Astrocyte (in vitro differentiated cells and primary cell): ENCODE data around the gene P2RY8. TPM values are rescaled to one million over a fixed set of nuclear protein-coding genes. Genes with fewer than 3 reads are reported as not detected.
"Not testable (repeated sequence)": the region's sequence is repeated elsewhere in the genome, so short reads cannot be mapped to it uniquely, and the experiment has no call there.

Experiments used
- DNase-seq: peaks from one replicate; pipeline ENCODE4 v3.0.0-alpha.2; 2010; ENCODE audit warnings: low read depth
- FAIRE-seq: peaks from 2 replicates; lab custom pipeline; 2011; peaks lifted over from hg19 to GRCh38; lab: Jason Lieb, UNC
- H2AFZ ChIP-seq: 2 replicates; pipeline ENCODE4 v1.6.0; 2012; ENCODE audit warnings: low read depth, low read length, inconsistent platforms
- H3K27ac ChIP-seq: 2 replicates; pipeline ENCODE4 v1.5.1; 2011; ENCODE audit warnings: low read depth, low read length, inconsistent platforms
- H3K27me3 ChIP-seq: 2 replicates; pipeline ENCODE4 v1.6.0; 2011; ENCODE audit warnings: low read length, inconsistent platforms; ENCODE audit not compliant: insufficient read depth
- H3K36me3 ChIP-seq: 2 replicates; pipeline ENCODE4 v1.5.1; 2011; ENCODE audit warnings: low read length, inconsistent platforms; ENCODE audit not compliant: insufficient read depth
- H3K4me1 ChIP-seq: 2 replicates; pipeline ENCODE4 v1.5.1; 2011; ENCODE audit warnings: low read length, inconsistent platforms; ENCODE audit not compliant: insufficient read depth
- H3K4me2 ChIP-seq: 2 replicates; pipeline ENCODE4 v1.6.0; 2012; ENCODE audit warnings: low read length, inconsistent platforms
- H3K4me3 ChIP-seq: 2 replicates; pipeline ENCODE4 v1.5.1; 2011; ENCODE audit warnings: low read depth, mild to moderate bottlenecking, low read length, inconsistent platforms; ENCODE audit not compliant: insufficient read depth
- H3K79me2 ChIP-seq: 2 replicates; pipeline ENCODE4 v1.6.0; 2012; ENCODE audit warnings: mild to moderate bottlenecking, low read length, inconsistent platforms; ENCODE audit not compliant: insufficient read depth
- H3K9ac ChIP-seq: 2 replicates; pipeline ENCODE4 v1.6.0; 2012; ENCODE audit warnings: mild to moderate bottlenecking, low read length, inconsistent platforms
- H3K9me3 ChIP-seq: 2 replicates; pipeline ENCODE4 v1.5.1; 2012; ENCODE audit warnings: low read depth, mild to moderate bottlenecking, low read length, inconsistent platforms; ENCODE audit not compliant: insufficient read depth
- H4K20me1 ChIP-seq: 2 replicates; pipeline ENCODE4 v1.6.0; 2012; ENCODE audit warnings: low read length, inconsistent platforms; ENCODE audit not compliant: insufficient read depth
- H3K27ac Mint-ChIP-seq: one replicate; pipeline ENCODE4 v1.8.0; 2021; ENCODE audit warnings: mild to moderate bottlenecking, mixed read lengths; ENCODE audit not compliant: unreplicated experiment
- H3K27me3 Mint-ChIP-seq: one replicate; pipeline ENCODE4 v1.8.0; 2021; ENCODE audit warnings: low read depth, mixed read lengths; ENCODE audit not compliant: unreplicated experiment
- H3K36me3 Mint-ChIP-seq: one replicate; pipeline ENCODE4 v1.8.0; 2021; ENCODE audit warnings: low read depth, mixed read lengths; ENCODE audit not compliant: unreplicated experiment
- H3K4me1 Mint-ChIP-seq: one replicate; pipeline ENCODE4 v1.8.0; 2021; ENCODE audit warnings: low read depth, mixed read lengths; ENCODE audit not compliant: unreplicated experiment
- H3K4me3 Mint-ChIP-seq: one replicate; pipeline ENCODE4 v1.8.0; 2021; ENCODE audit warnings: mild to moderate bottlenecking, moderate library complexity, mixed read lengths; ENCODE audit not compliant: unreplicated experiment
- H3K9me3 Mint-ChIP-seq: one replicate; pipeline ENCODE4 v1.8.0; 2021; ENCODE audit warnings: mild to moderate bottlenecking, mixed read lengths; ENCODE audit not compliant: unreplicated experiment
- EZH2 ChIP-seq: IDR thresholded peaks from 2 replicates; pipeline ENCODE4 v1.6.1; 2012; ENCODE audit warnings: mild to moderate bottlenecking, low read length, inconsistent platforms; ENCODE audit not compliant: insufficient read depth
- total RNA-seq: library from RNA; stranded (reverse); gene quantifications from 2 replicates; pipeline ENCODE4 v1.2.1, GENCODE V29; 2021
- TF ChIP-seq, protein P1 (sequence below): IDR thresholded peaks from 2 replicates; pipeline ENCODE4 v1.5.1; 2011; ENCODE audit warnings: low read depth, mild to moderate bottlenecking, inconsistent platforms, low read length, moderate library complexity; ENCODE audit not compliant: insufficient read depth

P2RY8 gene
- total RNA-seq, 1 donor from 2014 or later, result not detected

DNA sequence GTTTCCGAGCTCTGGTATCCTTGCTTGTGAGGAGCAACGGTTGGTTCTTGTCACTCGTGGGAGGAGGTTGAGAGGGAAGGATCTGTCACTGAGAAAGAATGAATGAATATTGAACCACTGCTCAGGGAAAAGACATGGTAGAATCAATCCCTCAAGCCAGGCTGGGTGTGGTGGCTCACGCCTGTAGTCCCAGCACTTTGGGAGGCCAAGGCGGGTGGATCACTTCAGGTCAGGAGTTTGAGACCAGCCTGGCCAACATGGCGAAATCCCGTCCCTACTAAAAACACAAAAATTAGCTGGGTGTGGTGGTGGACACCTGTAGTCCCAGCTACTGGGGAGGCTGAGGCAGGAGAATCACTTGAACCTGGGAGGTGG is 718 bp upstream of the P2RY8 start:
- not testable (repeated sequence) for H3K27me3 Mint-ChIP-seq, H3K27ac ChIP-seq

DNA sequence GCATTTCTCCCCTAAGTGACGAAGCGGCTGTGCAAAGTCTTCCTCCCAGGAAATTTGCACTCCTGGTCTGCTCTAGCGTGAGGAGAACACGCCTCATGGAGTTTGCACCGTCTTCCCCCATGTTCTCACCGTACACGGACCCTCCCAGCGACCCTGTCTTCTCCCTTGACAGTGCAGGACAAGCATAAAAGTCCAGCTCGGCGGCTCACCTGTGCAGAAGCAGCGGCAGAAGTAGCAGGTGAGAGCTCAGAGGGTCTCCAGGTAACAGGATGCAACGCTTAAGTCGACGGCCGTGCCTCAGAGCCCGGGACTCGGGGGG is 314 bp downstream of the P2RY8 start:
- Histone ChIP-seq H2AFZ (no peak overlapping the region), H3K9ac (no peak overlapping the region), H3K4me3 (no peak overlapping the region), H3K9me3 (no peaks in the 10 kb centered on the region), H3K79me2 (no peaks in the 10 kb centered on the region), H4K20me1 (no peaks in the 10 kb centered on the region), H3K27ac (no peak overlapping the region), H3K4me1 (no peaks in the 10 kb centered on the region), H3K4me2 (no peak overlapping the region), H3K27me3 (no peaks in the 10 kb centered on the region), H3K36me3 (no peaks in the 10 kb centered on the region)
- no peak for FAIRE-seq
- no peak for TF ChIP-seq EZH2
- TF ChIP-seq, protein P1, sequence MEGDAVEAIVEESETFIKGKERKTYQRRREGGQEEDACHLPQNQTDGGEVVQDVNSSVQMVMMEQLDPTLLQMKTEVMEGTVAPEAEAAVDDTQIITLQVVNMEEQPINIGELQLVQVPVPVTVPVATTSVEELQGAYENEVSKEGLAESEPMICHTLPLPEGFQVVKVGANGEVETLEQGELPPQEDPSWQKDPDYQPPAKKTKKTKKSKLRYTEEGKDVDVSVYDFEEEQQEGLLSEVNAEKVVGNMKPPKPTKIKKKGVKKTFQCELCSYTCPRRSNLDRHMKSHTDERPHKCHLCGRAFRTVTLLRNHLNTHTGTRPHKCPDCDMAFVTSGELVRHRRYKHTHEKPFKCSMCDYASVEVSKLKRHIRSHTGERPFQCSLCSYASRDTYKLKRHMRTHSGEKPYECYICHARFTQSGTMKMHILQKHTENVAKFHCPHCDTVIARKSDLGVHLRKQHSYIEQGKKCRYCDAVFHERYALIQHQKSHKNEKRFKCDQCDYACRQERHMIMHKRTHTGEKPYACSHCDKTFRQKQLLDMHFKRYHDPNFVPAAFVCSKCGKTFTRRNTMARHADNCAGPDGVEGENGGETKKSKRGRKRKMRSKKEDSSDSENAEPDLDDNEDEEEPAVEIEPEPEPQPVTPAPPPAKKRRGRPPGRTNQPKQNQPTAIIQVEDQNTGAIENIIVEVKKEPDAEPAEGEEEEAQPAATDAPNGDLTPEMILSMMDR, result no peak
- no peaks in the 10 kb centered on the region for H3K36me3 Mint-ChIP-seq
- H3K27ac Mint-ChIP-seq, result no peak overlapping the region
- H3K27me3 Mint-ChIP-seq, result no peaks in the 10 kb centered on the region
- H3K4me3 Mint-ChIP-seq, result no peak overlapping the region
- DNase-seq, result no peak
- no peaks in the 10 kb centered on the region for H3K4me1 Mint-ChIP-seq
- peaks cover 5% of the 10 kb centered on the region for H3K9me3 Mint-ChIP-seq

More for the DNA sequence above, 718 bp upstream of the P2RY8 start:
- not testable (repeated sequence) for H3K36me3 Mint-ChIP-seq, H3K4me3 Mint-ChIP-seq, DNase-seq, H3K4me1 Mint-ChIP-seq, H3K27ac Mint-ChIP-seq, H3K4me2 ChIP-seq, H2AFZ ChIP-seq, H3K36me3 ChIP-seq, H3K9me3 Mint-ChIP-seq, H3K4me3 ChIP-seq, H3K79me2 ChIP-seq, H3K9ac ChIP-seq, FAIRE-seq, H3K27me3 ChIP-seq, H4K20me1 ChIP-seq, H3K4me1 ChIP-seq, H3K9me3 ChIP-seq

DNA sequence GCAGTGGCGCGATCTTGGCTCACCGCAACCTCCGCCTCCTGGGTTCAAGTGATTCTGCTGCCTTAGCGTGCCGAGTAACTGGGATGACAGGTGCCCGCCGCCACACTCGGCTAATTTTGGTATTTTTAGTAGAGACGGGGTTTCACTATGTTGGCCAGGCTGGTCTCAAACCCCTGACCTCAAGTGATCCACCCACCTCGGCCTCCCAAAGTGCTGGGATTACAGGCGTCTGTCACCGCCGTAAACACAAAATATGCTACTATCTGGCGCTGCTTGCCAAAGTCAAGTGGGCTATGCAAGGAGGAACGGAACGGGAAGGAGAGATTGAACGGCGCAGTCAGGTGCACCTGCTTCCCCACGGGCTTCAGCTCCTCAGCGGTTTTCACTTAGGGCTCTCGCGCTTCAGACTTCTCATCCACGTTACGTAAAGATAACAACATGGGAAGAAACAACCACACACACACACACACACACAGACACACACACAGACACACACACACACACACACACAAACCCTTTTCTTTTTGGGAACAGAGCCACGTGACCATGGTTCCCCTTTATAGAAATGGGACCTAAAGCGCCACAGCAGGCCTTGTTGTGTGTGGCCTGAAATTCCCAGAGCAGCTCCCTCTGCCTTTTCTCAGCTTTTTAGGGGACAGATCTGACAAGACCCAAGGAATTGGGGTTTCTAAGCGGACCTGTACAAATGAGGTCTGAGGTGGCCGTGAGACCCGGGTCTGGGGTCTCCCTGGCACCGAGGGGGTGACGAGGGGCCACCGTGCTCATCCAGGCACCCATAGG is 1.5 kb downstream of the P2RY8 start:
- Histone ChIP-seq H3K27ac (no peak overlapping the region), H3K4me1 (no peaks in the 10 kb centered on the region), H4K20me1 (no peaks in the 10 kb centered on the region), H3K9ac (no peak overlapping the region), H3K36me3 (no peaks in the 10 kb centered on the region), H2AFZ (no peak overlapping the region), H3K4me3 (no peak overlapping the region), H3K9me3 (no peaks in the 10 kb centered on the region), H3K4me2 (no peak overlapping the region), H3K79me2 (no peaks in the 10 kb centered on the region), H3K27me3 (no peaks in the 10 kb centered on the region)
- H3K4me3 Mint-ChIP-seq, result no peak overlapping the region
- no peak overlapping the region for H3K27ac Mint-ChIP-seq
- H3K9me3 Mint-ChIP-seq, result peaks cover 5% of the 10 kb centered on the region
- H3K27me3 Mint-ChIP-seq, result no peaks in the 10 kb centered on the region
- H3K36me3 Mint-ChIP-seq, result no peaks in the 10 kb centered on the region
- FAIRE-seq (no peak), DNase-seq (no peak)
- TF ChIP-seq EZH2, result no peak
- TF ChIP-seq, protein P1, result no peak
- no peaks in the 10 kb centered on the region for H3K4me1 Mint-ChIP-seq
